ENCODE data around the gene C5orf34.
"Not testable (repeated sequence)": the region's sequence is repeated elsewhere in the genome, so short reads cannot be mapped to it uniquely, and the experiment has no call there.

C5orf34 gene

GRCh38 chr5:43514471-43514815 is 505 bp downstream of the C5orf34 start:
- peak in 1 of 2 experiments; percentile 71 for DNase-seq

GRCh38 chr5:43514025-43514424 is 923 bp downstream of the C5orf34 start:
- DNase-seq, result no peak

- DNase-seq, result not testable (repeated sequence)
Measured at GRCh38 chr5:43511062-43511461, 3.9 kb downstream of the C5orf34 start.

GRCh38 chr5:43498581-43498980 is 16.4 kb downstream of the C5orf34 start:
- no peak for DNase-seq

GRCh38 chr5:43497311-43498104 is 17.4 kb downstream of the C5orf34 start:
- DNase-seq, result no peak

GRCh38 chr5:43491326-43491725 is 23.6 kb downstream of the C5orf34 start:
- no peak for DNase-seq

GRCh38 chr5:43486353-43486752 is 28.6 kb downstream of the C5orf34 start:
- no peak for DNase-seq

- no peak for DNase-seq
Measured at GRCh38 chr5:43485406-43485805, 29.5 kb downstream of the C5orf34 start.

- DNase-seq, result peak; percentile 92 to 93
Measured at GRCh38 chr5:43484106-43484849, 30.7 kb downstream of the C5orf34 start.

- DNase-seq, result peak; percentile 97 to 99
Measured at GRCh38 chr5:43483298-43484105, 31.4 kb downstream of the C5orf34 start, which contains the start of gene TMEM267. Gene TMEM267, minus strand, starts transcription at chr5:43483865. Its CDS starts 29,896 bp downstream, at chr5:43453969.

GRCh38 chr5:43482490-43483297 is 32.3 kb downstream of the C5orf34 start:
- DNase-seq, result no peak

- no peak for DNase-seq
Measured at GRCh38 chr5:43469671-43470391, 45.1 kb downstream of the C5orf34 start.

GRCh38 chr5:43467100-43467499 is 47.8 kb downstream of the C5orf34 start:
- no peak for DNase-seq

GRCh38 chr5:43465455-43465854 is 49.5 kb downstream of the C5orf34 start:
- not testable (repeated sequence) for DNase-seq

GRCh38 chr5:43461066-43461465 is 53.9 kb downstream of the C5orf34 start:
- DNase-seq, result no peak

- no peak for DNase-seq
Measured at GRCh38 chr5:43456556-43456955, 58.4 kb downstream of the C5orf34 start.

GRCh38 chr5:43441575-43441974 is 73.4 kb downstream of the C5orf34 start:
- DNase-seq, result not testable (repeated sequence)

- no peak for DNase-seq
Measured at GRCh38 chr5:43437062-43437660, 77.8 kb downstream of the C5orf34 start.
